SH-SY5Y (cell line): ENCODE results near the gene CD151.

ENCODE experiments used
- GATA2 ChIP-seq: IDR thresholded peaks from 2 replicates; pipeline ENCODE4 v1.6.1; 2011; ENCODE audit warnings: mild to moderate bottlenecking, low read depth, low read length
- GATA3 ChIP-seq: IDR thresholded peaks from 2 replicates; pipeline ENCODE4 v1.6.1; 2011; ENCODE audit warnings: low read depth, mild to moderate bottlenecking, low read length, moderate library complexity

The CD151 gene

GRCh38 chr11:836274-836673 lies 3.5 kb downstream of the CD151 start:
- TF ChIP-seq GATA2 (no peak), GATA3 (no peak)

DNA sequence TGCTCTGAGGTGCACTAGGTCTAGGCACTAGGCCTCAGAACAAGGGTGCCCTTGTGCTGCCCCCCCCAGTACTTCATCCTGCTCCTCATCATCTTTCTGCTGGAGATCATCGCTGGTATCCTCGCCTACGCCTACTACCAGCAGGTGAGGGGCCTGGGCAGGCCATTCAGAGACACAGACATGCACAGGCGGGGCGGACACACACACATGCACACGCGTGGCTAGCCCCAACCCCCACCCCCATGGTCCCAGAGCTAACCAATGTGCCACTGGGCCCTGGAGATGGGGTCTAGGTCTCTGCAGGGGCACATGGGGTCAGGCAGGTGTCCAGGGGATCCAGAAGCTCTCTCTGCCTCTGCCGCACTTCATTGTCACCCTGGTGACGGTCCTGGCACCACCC lies 3.9 kb downstream of the CD151 start:
- TF ChIP-seq GATA2, result no peak
- no peak for TF ChIP-seq GATA3

DNA sequence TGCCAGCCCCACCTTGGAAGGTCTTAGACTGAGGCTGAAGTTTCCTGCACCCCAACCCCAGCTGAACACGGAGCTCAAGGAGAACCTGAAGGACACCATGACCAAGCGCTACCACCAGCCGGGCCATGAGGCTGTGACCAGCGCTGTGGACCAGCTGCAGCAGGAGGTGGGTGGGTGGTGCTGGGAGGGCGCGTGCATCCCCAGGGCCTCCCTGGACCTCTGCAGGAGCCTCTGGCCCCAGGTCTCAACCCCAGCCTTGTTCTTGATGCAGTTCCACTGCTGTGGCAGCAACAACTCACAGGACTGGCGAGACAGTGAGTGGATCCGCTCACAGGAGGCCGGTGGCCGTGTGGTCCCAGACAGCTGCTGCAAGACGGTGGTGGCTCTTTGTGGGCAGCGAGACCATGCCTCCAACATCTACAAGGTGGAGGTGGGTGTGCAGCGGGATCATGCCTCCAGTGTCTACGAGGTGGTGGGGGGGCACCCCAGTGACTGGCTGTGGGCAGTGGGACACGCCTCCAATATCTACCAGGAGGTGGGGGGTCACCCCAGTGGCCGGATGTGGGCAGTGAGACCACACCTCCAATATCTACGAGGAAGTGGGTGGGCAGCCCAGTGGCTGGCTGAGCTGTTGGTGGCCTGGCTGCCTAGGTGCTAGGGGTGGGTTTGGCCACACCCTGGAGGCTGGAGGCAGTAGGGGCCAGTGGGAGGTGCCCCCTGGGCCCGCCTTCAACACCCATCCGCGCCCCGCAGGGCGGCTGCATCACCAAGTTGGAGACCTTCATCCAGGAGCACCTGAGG lies 4.6 kb downstream of the CD151 start:
- TF ChIP-seq GATA3, result no peak
- no peak for TF ChIP-seq GATA2

DNA sequence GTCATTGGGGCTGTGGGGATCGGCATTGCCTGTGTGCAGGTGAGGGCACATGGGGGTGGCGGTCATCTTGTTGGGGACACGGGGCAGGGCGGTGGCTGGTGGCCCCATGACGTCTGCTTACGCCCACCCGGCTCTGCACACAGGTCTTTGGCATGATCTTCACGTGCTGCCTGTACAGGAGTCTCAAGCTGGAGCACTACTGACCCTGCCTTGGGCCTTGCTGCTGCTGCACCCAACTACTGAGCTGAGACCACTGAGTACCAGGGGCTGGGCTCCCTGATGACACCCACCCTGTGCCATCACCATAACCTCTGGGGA lies 5.2 kb downstream of the CD151 start:
- TF ChIP-seq GATA2 (no peak), GATA3 (no peak)

DNA sequence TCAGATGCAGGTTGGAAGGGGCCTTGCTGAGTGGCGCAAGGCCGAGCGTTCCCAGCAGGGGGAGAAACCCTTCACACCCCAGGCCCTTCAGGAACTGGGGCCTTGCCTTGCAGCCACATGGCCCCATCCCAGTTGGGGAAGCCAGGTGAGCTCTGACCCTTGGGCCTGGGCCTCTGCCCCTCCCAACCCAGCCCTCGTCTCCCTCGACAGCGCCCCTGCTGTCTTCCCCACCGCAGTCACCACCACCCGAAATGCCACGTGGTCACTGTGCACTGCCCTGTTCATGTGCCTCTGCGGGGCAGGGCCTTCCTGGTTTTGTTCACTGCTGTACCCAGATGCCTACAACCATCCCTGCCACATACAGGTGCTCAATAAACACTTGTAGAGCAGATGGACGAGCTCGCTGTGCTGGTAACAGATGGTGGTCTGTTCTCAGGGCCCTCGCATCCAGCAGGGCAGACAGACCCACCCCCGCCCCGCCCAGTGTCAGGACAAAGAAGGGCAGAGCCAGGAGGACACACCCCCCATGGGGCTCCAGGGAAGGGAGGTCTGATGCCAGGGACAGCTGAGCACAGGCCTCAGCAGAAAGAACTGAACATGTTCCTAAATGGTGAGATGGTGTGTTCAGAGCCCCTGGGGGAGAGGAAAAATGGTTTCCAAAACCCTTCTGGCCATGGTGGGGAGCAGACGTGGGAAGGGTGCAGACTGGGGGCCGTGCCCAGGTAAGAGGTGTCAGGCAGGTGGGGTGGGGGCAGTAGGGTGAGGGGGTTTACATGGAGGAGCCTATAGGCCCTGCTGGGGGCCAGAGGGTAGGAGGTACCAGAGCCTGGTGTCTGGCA lies 5.9 kb downstream of the CD151 start:
- TF ChIP-seq GATA3 (no peak), GATA2 (no peak)

DNA sequence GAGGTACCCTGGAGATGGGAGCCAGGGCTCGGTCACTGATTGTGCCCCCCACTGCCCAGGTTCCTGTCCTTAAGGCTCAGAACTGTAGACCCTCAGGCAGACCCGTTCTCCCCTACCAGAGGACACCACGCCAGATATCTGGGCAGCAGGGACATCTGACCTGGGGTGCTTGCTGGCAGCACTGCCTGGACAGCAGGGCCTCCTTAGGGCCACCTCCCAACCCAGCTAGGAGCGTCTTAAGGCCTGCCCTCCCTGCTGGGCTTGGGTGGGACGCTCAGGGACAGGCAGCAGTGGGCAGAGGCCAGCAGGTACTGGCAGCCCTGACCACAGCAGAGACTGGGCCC lies 6.5 kb downstream of the CD151 start:
- TF ChIP-seq GATA2 (no peak), GATA3 (no peak)

DNA sequence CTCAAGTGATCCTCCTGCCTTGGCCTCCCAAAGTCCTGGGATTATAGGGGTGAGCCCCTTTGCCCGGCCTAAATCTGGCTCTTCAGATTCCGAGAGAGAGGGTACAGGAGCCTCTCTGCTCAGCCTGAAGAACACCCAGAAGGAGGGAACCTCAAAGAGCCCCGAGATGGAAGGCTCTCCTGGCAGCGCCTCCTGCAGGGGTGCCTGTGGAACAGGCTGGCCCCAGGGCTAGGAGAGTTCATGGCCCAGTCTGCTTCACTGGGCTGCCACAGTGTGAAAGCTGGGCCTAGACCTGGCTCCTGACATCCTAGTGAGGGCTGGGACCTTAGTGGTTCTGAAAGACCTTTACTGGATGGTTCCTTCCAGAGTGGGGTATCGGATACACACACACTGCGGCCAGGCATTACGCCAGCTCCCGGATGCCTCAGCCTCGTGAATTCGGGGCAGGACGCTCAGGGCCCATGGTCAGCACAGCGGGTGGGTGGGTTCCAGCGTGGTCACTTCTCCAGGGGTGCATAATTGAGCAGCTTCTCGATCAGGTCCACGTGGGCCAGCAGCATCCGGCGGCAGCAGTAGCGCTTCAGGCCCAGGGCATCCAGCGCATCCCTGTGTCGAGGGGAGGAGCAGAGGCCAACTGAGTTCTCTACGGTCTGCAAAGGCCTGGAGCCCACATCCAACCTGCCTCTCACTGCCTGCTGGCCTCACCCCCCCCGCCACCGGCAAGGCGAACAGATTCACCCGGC lies 7.3 kb downstream of the CD151 start:
- no peak for TF ChIP-seq GATA2
- no peak for TF ChIP-seq GATA3

GRCh38 chr11:841981-842369 lies 9.2 kb downstream of the CD151 start:
- TF ChIP-seq GATA3 (no peak), GATA2 (no peak)

DNA sequence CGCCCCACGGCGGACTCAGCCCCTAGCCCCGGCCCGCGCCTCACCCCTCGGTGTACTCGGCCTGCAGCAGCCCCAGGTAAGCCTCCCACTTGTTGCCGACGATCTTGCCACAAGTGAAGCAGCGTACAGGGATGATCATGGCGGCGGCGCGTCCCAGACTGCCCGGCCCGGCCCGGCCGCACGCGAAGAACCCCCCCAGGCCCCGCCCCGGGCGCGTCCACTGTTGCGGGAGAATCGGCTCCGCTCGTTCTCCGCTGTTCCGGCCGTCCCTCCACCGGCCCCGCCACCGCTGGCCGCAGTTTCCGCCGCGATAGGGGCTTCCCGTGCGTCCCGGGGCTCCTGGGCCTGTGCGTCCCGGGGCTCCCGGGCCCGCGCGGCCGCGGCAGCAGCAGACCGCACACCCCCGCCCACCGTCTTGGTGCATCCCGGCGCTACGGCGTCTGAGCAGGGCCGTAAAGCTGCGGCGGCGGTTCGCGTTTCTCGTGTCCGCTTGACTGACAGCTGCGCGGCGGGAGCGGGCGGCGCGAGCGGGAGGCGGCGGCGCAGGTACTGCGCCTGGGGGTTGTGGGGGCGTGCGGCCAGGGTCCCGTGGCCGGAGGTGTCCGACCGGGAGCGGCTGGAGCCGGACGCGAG lies 9.7 kb downstream of the CD151 start, which contains the start of the genes POLR2L and TSPAN4:
TSS of gene POLR2L (minus strand) at position 160 of the 633 bp plus-strand sequence. CDS start at position 139, 21 bp downstream.
TSS of gene TSPAN4 (plus strand) at position 483 of the 633 bp plus-strand sequence. CDS start 7,453 bp downstream, outside the sequence.
- TF ChIP-seq GATA2 (no peak), GATA3 (no peak)

DNA sequence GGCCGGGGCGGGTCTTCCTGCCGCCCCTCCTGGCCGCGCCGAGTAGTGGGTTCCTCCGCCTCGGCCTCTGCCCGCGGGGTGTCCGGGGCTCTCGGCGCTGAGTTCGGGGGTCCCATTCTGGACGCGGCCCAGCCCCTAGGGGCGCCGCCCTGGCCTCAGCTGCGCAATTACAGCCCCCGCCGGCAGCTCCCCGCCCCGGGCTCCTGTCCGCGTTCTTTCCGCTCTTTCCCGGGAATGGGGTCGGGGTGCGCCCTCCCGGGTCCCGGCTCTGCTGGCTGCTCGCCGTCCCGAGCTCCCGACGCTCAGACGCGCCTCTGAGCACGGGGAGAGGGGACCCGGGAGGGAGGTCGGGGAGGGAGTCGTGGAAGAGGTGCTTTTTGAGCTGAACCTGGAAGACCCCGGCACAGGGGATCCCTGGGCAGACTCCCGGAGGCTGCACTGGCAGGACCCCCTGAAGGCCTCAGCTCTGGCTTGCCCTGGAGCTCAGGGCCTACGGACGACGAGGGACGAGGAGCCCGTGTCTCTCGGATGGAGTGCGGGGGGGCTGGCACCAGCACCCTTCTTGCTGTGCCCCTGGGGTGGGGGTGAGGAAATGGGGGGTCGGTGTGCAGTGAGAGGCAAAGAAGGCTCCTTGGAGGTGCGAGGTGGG lies 10.5 kb downstream of the CD151 start:
- TF ChIP-seq GATA2 (no peak), GATA3 (no peak)

GRCh38 chr11:843818-844692 lies 11.3 kb downstream of the CD151 start:
- TF ChIP-seq GATA2 (no peak), GATA3 (no peak)

DNA sequence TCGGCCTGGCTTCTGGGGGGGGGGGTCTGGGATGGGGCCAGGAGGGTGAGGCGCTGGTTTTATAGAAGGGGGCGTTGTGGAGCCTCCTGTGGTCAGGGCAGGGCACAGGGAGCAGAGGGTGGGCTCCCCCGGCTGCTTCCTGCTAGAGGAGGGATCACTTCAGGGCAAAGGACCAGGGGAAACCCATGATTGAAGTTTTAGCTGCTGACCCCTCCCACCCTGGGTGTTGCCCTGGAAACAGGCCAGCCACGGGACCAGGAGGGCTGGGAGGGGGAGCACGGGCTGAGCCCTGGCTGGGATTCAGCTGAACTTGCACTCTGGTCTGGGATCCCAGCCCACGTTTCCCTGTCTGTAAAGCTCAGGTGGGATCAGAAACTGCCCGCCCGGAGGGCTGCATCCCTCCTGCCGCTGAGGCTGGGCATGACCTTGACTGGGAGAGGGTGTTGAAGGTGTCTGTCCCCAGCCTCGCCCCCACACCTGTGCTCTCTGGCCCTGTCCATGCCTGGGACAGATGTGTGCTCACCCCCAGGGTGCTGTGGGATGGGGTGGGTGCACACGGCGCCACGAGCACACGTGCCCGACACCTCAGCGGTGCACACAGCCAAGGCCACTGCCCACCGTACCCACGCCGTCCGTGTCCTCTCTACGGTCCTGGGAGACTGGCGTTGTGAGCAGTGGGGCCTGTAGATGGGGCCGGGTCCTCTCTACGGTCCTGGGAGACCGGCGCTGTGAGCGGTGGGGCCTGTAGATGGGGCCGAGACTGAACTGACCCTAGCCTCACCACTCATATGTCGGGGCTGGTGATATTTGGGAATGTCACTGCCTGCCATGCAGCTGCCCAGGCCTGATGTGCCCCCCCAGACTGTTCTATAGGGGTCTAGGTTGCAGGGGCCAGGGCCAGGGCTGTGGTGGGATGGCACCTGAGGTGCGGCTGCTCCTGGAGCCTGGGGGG lies 12.2 kb downstream of the CD151 start:
- TF ChIP-seq GATA3, result no peak
- no peak for TF ChIP-seq GATA2

DNA sequence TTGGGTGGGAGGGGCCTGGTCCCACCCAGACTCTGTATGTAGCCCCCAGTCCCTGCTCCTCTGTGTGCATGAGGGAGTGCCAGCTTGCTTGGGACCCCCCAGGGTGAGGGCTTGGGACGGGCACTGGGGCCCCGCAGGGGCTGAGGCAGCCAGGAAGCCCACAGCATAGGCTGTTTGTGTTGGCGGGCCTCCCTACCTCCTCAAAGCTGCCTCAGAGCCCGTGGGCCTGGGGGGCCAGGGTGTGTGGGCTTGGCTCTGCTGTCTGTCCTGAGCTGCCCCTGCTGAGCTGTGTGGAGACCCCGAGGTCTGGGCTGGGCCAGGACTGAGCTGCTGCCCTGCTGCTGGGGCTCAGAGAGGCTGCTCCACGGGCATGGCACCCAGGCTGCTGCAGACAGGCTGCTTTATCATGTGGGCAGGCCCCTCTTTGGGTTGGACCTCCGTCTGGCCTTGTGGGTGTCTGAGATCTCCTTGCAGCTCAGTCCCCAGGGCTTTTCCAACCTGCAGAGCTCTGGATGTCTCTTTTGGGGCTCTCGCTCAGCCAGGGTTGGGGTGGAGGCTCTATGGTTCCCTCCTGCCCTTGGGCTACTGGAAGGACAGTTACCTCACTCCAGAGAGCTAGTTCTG lies 13.2 kb downstream of the CD151 start:
- TF ChIP-seq GATA2, result no peak
- TF ChIP-seq GATA3, result no peak
